ENCODE data around the gene PRR7.

- TF ChIP-seq, protein P1, sequence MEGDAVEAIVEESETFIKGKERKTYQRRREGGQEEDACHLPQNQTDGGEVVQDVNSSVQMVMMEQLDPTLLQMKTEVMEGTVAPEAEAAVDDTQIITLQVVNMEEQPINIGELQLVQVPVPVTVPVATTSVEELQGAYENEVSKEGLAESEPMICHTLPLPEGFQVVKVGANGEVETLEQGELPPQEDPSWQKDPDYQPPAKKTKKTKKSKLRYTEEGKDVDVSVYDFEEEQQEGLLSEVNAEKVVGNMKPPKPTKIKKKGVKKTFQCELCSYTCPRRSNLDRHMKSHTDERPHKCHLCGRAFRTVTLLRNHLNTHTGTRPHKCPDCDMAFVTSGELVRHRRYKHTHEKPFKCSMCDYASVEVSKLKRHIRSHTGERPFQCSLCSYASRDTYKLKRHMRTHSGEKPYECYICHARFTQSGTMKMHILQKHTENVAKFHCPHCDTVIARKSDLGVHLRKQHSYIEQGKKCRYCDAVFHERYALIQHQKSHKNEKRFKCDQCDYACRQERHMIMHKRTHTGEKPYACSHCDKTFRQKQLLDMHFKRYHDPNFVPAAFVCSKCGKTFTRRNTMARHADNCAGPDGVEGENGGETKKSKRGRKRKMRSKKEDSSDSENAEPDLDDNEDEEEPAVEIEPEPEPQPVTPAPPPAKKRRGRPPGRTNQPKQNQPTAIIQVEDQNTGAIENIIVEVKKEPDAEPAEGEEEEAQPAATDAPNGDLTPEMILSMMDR (IDR thresholded peaks at IDR 0.05; ENCODE audit: low read length), result no peak
- no peak for TF ChIP-seq EZH2 (IDR thresholded peaks at IDR 0.05; ENCODE audit: borderline replicate concordance, low read length)
Measured at GRCh38 chr5:177426566-177427210, 19.9 kb upstream of the PRR7 start, which contains the start of gene GRK6.
